Thoracic aorta (tissue), 2 donors: Measurements from ENCODE around the gene RCL1. TPM values are rescaled to one million over a fixed set of nuclear protein-coding genes. Genes with fewer than 3 reads are reported as not detected.

Source experiments
- ATAC-seq: fragments of 150-250 bp; one replicate; pipeline ENCODE4 v1.8.0; 2017; ENCODE audit warnings: low read depth; ENCODE audit not compliant: insufficient number of reproducible peaks, low FRiP score
- DNase-seq: peaks from one replicate; pipeline ENCODE4 v3.0.0-alpha.2; 2020; ENCODE audit warnings: low spot score
- H3K27ac ChIP-seq, 2 donors: fragments of 200-600 bp; sonication (generic); 1 replicate in 1 of 2; 2 replicates in 1 of 2; pipeline ENCODE4 v1.5.1; 2016; ENCODE audit warnings: mild to moderate bottlenecking in 2 of 2, moderate library complexity in 2 of 2
- H3K27me3 ChIP-seq: fragments of 200-600 bp; sonication (generic); replicated peaks from 2 replicates; pipeline ENCODE4 v1.6.0; 2016; ENCODE audit warnings: mild to moderate bottlenecking; ENCODE audit not compliant: insufficient read depth
- H3K36me3 ChIP-seq: fragments of 200-600 bp; sonication (generic); one replicate; pipeline ENCODE4 v1.5.1; 2016
- H3K4me1 ChIP-seq, 2 donors: fragments of 200-600 bp; sonication (generic); 1 replicate in 1 of 2; 2 replicates in 1 of 2; pipeline versions ENCODE4 v1.5.1 to v1.6.0; 2016; ENCODE audit warnings: low read depth in 2 of 2, mild to moderate bottlenecking in 1 of 2; ENCODE audit not compliant: control insufficient read depth in 1 of 2
- H3K4me3 ChIP-seq: fragments of 200-600 bp; sonication (generic); 2 replicates; pipeline ENCODE4 v1.5.1; 2016; ENCODE audit warnings: mild to moderate bottlenecking
- H3K9me3 ChIP-seq: fragments of 200-600 bp; sonication (generic); 2 replicates; pipeline ENCODE4 v1.5.1; 2016
- total RNA-seq, 2 donors: library from RNA; depleted of rRNA; stranded (reverse); fragments of >200 nt; gene quantifications; one replicate each; pipeline versions ENCODE4 v1.1.0 to v1.2.3, GENCODE V29; 2016
- TF ChIP-seq, protein P1 (sequence below): fragments of 200-600 bp; sonication (generic); IDR thresholded peaks from one replicate; pipeline ENCODE4 v1.5.1; 2019; ENCODE audit warnings: antibody characterized with exemption

Gene RCL1
- total RNA-seq, 2 donors from 2014 or later: 29.6 to 62.2 TPM

DNA sequence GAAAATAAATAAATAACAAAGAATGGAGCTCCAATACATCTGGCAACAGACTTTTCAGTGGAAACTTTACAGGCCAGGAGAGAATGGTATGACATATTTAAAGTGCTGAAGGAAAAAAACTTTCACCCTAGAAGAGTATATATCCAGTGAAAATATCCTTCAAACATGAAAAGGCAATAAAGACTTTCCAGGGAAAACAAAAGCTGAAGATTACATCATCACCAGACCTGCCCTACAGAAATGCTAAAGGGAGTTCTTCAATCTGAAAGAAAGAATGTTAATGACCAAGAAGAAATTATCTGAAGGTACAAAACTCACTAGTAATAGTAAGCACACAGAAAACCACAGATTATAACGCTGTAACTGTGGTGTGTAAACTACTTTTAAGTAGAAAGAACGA lies 8.3 kb upstream of the RCL1 start:
- Histone ChIP-seq H3K4me1 (no peaks in the 10 kb centered on the region), H3K27ac (no peak overlapping the region), H3K9me3 (no peaks in the 10 kb centered on the region), H3K27me3 (no peaks in the 10 kb centered on the region), H3K36me3 (no peaks in the 10 kb centered on the region), H3K4me3 (no peak overlapping the region)
- ATAC-seq (no peak), DNase-seq (no peak)
- TF ChIP-seq, protein P1, sequence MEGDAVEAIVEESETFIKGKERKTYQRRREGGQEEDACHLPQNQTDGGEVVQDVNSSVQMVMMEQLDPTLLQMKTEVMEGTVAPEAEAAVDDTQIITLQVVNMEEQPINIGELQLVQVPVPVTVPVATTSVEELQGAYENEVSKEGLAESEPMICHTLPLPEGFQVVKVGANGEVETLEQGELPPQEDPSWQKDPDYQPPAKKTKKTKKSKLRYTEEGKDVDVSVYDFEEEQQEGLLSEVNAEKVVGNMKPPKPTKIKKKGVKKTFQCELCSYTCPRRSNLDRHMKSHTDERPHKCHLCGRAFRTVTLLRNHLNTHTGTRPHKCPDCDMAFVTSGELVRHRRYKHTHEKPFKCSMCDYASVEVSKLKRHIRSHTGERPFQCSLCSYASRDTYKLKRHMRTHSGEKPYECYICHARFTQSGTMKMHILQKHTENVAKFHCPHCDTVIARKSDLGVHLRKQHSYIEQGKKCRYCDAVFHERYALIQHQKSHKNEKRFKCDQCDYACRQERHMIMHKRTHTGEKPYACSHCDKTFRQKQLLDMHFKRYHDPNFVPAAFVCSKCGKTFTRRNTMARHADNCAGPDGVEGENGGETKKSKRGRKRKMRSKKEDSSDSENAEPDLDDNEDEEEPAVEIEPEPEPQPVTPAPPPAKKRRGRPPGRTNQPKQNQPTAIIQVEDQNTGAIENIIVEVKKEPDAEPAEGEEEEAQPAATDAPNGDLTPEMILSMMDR: no peak

DNA sequence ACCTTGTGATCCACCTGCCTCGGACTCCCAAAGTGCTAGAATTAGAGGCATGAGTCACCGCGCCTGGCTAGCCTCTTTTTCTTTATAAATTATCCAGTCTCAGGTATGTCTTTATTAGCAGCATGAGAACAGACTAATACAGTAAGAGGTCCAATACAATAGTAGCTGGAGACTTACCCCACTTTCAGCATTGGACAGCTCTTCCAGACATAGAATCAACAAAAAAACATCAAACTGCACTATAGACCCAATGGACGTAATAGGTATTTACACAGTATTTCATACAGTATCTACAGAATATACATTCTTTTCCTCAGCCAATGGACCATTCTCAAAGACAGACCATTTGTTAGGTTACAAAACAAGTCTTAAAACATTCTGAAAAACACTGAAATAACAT lies 6.1 kb upstream of the RCL1 start:
- no peak overlapping the region for H3K4me3 ChIP-seq
- H3K4me1 ChIP-seq: no peaks in the 10 kb centered on the region
- no peak for DNase-seq
- no peaks in the 10 kb centered on the region for H3K36me3 ChIP-seq
- H3K27me3 ChIP-seq: no peaks in the 10 kb centered on the region
- TF ChIP-seq, protein P1: no peak
- no peaks in the 10 kb centered on the region for H3K9me3 ChIP-seq
- ATAC-seq: no peak
- no peak overlapping the region for H3K27ac ChIP-seq

- no peak for ATAC-seq
- no peak overlapping the region for H3K4me3 ChIP-seq
Measured at GRCh38 chr9:4787876-4788275, 4.9 kb upstream of the RCL1 start.

GRCh38 chr9:4788703-4789102 lies 4.0 kb upstream of the RCL1 start:
- TF ChIP-seq, protein P1: no peak
- DNase-seq (no peak), ATAC-seq (no peak)
- Histone ChIP-seq H3K27me3 (no peaks in the 10 kb centered on the region), H3K36me3 (no peaks in the 10 kb centered on the region), H3K9me3 (no peaks in the 10 kb centered on the region), H3K27ac (no peak overlapping the region), H3K4me1 (peaks cover 0 to under 1% of the 10 kb centered on the region in 2 donors), H3K4me3 (no peak overlapping the region)

More at GRCh38 chr9:4787876-4788275, 4.9 kb upstream of the RCL1 start:
- Histone ChIP-seq H3K9me3 (no peaks in the 10 kb centered on the region), H3K27me3 (no peaks in the 10 kb centered on the region), H3K4me1 (no peaks in the 10 kb centered on the region), H3K36me3 (no peaks in the 10 kb centered on the region), H3K27ac (no peak overlapping the region)
- TF ChIP-seq, protein P1: no peak
- no peak for DNase-seq

DNA sequence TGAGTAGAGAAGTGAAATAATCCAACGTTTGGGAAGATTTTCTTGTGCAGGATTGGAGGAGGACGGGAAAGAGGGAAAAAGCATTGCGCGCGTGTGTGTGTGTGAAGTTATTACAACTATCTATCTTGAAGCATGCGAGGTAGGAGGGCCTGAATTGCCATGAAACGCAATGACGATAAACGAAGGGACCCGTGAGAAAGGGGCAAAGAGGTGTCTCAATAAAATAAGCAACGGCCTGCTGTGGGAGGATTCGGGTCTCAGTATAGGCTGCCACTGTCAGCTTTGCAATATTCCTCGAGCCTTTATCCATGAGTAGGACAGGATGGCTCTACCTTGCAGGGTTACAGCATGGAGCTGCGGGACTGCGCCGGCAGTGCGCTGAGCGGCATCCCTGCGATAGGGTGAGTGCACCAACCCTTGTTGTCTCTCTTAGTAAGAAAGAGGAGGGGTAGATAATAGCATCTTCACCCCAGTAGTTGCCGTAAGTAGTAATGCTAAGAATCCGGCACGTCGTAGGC lies 631 bp upstream of the RCL1 start:
- H3K4me3 ChIP-seq: peak overlapping the region; percentile 94
- ATAC-seq (no peak), DNase-seq (no peak)
- TF ChIP-seq, protein P1: no peak
- H3K36me3 ChIP-seq: no peaks in the 10 kb centered on the region
- H3K27me3 ChIP-seq: no peaks in the 10 kb centered on the region
- peak overlapping the region; percentile 45 to 71 for H3K27ac ChIP-seq
- peaks cover 0 to 28% of the 10 kb centered on the region in 2 donors for H3K4me1 ChIP-seq
- no peaks in the 10 kb centered on the region for H3K9me3 ChIP-seq
